Body of pancreas (tissue), 4 donors: ENCODE results near the gene SPART.

Source experiments
- POLR2A ChIP-seq, 3 donors: fragments of 450-650 bp; IDR thresholded peaks; one replicate each; pipeline ENCODE4 v1.6.1; 2016; ENCODE audit warnings: antibody characterized with exemption in 3 of 3, mild to moderate bottlenecking in 2 of 3
- TF ChIP-seq, protein P1 (sequence below), 7 experiments: fragments of 450-650 bp in 4 of 7; fragments of 200-600 bp in 3 of 7; sonication (generic) in 3 of 7; IDR thresholded peaks; one replicate each; pipeline ENCODE4 v1.5.1; 2016 to 2019; ENCODE audit warnings: antibody characterized with exemption in 7 of 7

GRCh38 chr13:36323951-36324566, 22.1 kb downstream of the SPART start:
- no peak for TF ChIP-seq POLR2A (IDR thresholded peaks at IDR 0.05)
- TF ChIP-seq, protein P1, sequence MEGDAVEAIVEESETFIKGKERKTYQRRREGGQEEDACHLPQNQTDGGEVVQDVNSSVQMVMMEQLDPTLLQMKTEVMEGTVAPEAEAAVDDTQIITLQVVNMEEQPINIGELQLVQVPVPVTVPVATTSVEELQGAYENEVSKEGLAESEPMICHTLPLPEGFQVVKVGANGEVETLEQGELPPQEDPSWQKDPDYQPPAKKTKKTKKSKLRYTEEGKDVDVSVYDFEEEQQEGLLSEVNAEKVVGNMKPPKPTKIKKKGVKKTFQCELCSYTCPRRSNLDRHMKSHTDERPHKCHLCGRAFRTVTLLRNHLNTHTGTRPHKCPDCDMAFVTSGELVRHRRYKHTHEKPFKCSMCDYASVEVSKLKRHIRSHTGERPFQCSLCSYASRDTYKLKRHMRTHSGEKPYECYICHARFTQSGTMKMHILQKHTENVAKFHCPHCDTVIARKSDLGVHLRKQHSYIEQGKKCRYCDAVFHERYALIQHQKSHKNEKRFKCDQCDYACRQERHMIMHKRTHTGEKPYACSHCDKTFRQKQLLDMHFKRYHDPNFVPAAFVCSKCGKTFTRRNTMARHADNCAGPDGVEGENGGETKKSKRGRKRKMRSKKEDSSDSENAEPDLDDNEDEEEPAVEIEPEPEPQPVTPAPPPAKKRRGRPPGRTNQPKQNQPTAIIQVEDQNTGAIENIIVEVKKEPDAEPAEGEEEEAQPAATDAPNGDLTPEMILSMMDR (IDR thresholded peaks at IDR 0.05) = no peak
